Astrocyte (in vitro differentiated cells and primary cell): ENCODE measurements around the gene CHST7. TPM values are rescaled to one million over a fixed set of nuclear protein-coding genes. Genes with fewer than 3 reads are reported as not detected.

ENCODE experiments used
- DNase-seq: peaks from one replicate; pipeline ENCODE4 v3.0.0-alpha.2; 2010; ENCODE audit warnings: low read depth
- FAIRE-seq: peaks from 2 replicates; lab custom pipeline; 2011; peaks lifted over from hg19 to GRCh38; lab: Jason Lieb, UNC
- H2AFZ ChIP-seq: 2 replicates; pipeline ENCODE4 v1.6.0; 2012; ENCODE audit warnings: low read depth, low read length, inconsistent platforms
- H3K27ac ChIP-seq: 2 replicates; pipeline ENCODE4 v1.5.1; 2011; ENCODE audit warnings: low read depth, low read length, inconsistent platforms
- H3K27me3 ChIP-seq: 2 replicates; pipeline ENCODE4 v1.6.0; 2011; ENCODE audit warnings: low read length, inconsistent platforms; ENCODE audit not compliant: insufficient read depth
- H3K36me3 ChIP-seq: 2 replicates; pipeline ENCODE4 v1.5.1; 2011; ENCODE audit warnings: low read length, inconsistent platforms; ENCODE audit not compliant: insufficient read depth
- H3K4me1 ChIP-seq: 2 replicates; pipeline ENCODE4 v1.5.1; 2011; ENCODE audit warnings: low read length, inconsistent platforms; ENCODE audit not compliant: insufficient read depth
- H3K4me2 ChIP-seq: 2 replicates; pipeline ENCODE4 v1.6.0; 2012; ENCODE audit warnings: low read length, inconsistent platforms
- H3K4me3 ChIP-seq: 2 replicates; pipeline ENCODE4 v1.5.1; 2011; ENCODE audit warnings: low read depth, mild to moderate bottlenecking, low read length, inconsistent platforms; ENCODE audit not compliant: insufficient read depth
- H3K79me2 ChIP-seq: 2 replicates; pipeline ENCODE4 v1.6.0; 2012; ENCODE audit warnings: mild to moderate bottlenecking, low read length, inconsistent platforms; ENCODE audit not compliant: insufficient read depth
- H3K9ac ChIP-seq: 2 replicates; pipeline ENCODE4 v1.6.0; 2012; ENCODE audit warnings: mild to moderate bottlenecking, low read length, inconsistent platforms
- H3K9me3 ChIP-seq: 2 replicates; pipeline ENCODE4 v1.5.1; 2012; ENCODE audit warnings: low read depth, mild to moderate bottlenecking, low read length, inconsistent platforms; ENCODE audit not compliant: insufficient read depth
- H4K20me1 ChIP-seq: 2 replicates; pipeline ENCODE4 v1.6.0; 2012; ENCODE audit warnings: low read length, inconsistent platforms; ENCODE audit not compliant: insufficient read depth
- H3K27ac Mint-ChIP-seq: one replicate; pipeline ENCODE4 v1.8.0; 2021; ENCODE audit warnings: mild to moderate bottlenecking, mixed read lengths; ENCODE audit not compliant: unreplicated experiment
- H3K27me3 Mint-ChIP-seq: one replicate; pipeline ENCODE4 v1.8.0; 2021; ENCODE audit warnings: low read depth, mixed read lengths; ENCODE audit not compliant: unreplicated experiment
- H3K36me3 Mint-ChIP-seq: one replicate; pipeline ENCODE4 v1.8.0; 2021; ENCODE audit warnings: low read depth, mixed read lengths; ENCODE audit not compliant: unreplicated experiment
- H3K4me1 Mint-ChIP-seq: one replicate; pipeline ENCODE4 v1.8.0; 2021; ENCODE audit warnings: low read depth, mixed read lengths; ENCODE audit not compliant: unreplicated experiment
- H3K4me3 Mint-ChIP-seq: one replicate; pipeline ENCODE4 v1.8.0; 2021; ENCODE audit warnings: mild to moderate bottlenecking, moderate library complexity, mixed read lengths; ENCODE audit not compliant: unreplicated experiment
- H3K9me3 Mint-ChIP-seq: one replicate; pipeline ENCODE4 v1.8.0; 2021; ENCODE audit warnings: mild to moderate bottlenecking, mixed read lengths; ENCODE audit not compliant: unreplicated experiment
- EZH2 ChIP-seq: IDR thresholded peaks from 2 replicates; pipeline ENCODE4 v1.6.1; 2012; ENCODE audit warnings: mild to moderate bottlenecking, low read length, inconsistent platforms; ENCODE audit not compliant: insufficient read depth
- total RNA-seq: library from RNA; stranded (reverse); gene quantifications from 2 replicates; pipeline ENCODE4 v1.2.1, GENCODE V29; 2021
- TF ChIP-seq, protein P1 (sequence below): IDR thresholded peaks from 2 replicates; pipeline ENCODE4 v1.5.1; 2011; ENCODE audit warnings: low read depth, mild to moderate bottlenecking, inconsistent platforms, low read length, moderate library complexity; ENCODE audit not compliant: insufficient read depth

CHST7 gene
- total RNA-seq, 1 donor from 2014 or later, result 15.4 TPM

DNA sequence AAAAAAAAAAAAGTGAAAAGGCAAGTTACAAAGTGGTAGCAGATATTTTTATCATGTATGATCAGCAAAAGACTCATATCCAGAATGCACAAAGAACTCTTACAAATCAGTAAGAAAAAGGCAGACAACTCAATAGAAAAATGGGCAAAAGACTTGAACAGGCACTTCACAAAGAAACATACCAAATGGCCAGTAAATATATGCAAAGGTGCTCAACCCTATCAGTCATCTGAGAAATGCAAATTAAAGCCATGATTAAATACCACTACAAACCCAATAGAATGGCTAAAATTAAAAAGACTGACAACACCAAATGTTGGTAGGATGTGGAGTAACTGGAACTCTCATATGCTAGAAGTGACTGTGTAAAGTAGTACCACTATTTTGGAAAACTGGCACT, 45.4 kb downstream of the CHST7 start:
- Mint-ChIP-seq H3K4me3 (no peak overlapping the region), H3K9me3 (no peaks in the 10 kb centered on the region), H3K27ac (no peak overlapping the region), H3K27me3 (no peaks in the 10 kb centered on the region), H3K4me1 (no peaks in the 10 kb centered on the region), H3K36me3 (peaks cover 2% of the 10 kb centered on the region)
- Histone ChIP-seq H3K4me3 (no peak overlapping the region), H3K4me2 (no peak overlapping the region), H2AFZ (no peak overlapping the region), H4K20me1 (no peaks in the 10 kb centered on the region), H3K4me1 (no peaks in the 10 kb centered on the region), H3K9ac (no peak overlapping the region), H3K27me3 (no peaks in the 10 kb centered on the region), H3K9me3 (no peaks in the 10 kb centered on the region), H3K36me3 (no peaks in the 10 kb centered on the region), H3K27ac (no peak overlapping the region), H3K79me2 (no peaks in the 10 kb centered on the region)
- no peak for TF ChIP-seq EZH2
- TF ChIP-seq, protein P1, sequence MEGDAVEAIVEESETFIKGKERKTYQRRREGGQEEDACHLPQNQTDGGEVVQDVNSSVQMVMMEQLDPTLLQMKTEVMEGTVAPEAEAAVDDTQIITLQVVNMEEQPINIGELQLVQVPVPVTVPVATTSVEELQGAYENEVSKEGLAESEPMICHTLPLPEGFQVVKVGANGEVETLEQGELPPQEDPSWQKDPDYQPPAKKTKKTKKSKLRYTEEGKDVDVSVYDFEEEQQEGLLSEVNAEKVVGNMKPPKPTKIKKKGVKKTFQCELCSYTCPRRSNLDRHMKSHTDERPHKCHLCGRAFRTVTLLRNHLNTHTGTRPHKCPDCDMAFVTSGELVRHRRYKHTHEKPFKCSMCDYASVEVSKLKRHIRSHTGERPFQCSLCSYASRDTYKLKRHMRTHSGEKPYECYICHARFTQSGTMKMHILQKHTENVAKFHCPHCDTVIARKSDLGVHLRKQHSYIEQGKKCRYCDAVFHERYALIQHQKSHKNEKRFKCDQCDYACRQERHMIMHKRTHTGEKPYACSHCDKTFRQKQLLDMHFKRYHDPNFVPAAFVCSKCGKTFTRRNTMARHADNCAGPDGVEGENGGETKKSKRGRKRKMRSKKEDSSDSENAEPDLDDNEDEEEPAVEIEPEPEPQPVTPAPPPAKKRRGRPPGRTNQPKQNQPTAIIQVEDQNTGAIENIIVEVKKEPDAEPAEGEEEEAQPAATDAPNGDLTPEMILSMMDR, result no peak
- no peak for DNase-seq
- FAIRE-seq, result peak; percentile 92

DNA sequence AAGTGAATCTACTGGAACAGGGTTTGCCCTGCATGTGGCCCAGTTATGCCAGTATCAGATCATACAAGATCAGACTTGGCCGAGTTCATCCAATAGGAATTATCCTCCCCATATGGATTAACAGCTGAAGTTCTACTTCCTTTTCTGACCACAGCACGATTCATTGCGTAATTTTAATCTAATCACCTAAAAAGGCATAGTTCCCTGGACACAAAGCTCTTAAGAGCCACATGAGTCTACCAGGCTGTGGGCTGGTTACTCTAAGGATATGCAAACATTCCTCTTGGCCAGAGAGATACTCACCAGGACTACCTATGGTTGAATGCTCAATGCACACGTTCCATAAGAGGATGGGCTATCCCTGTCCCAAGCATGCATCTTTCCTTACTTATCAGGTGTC, 46.9 kb downstream of the CHST7 start:
- TF ChIP-seq, protein P1, result no peak
- no peak for TF ChIP-seq EZH2
- H3K27me3 Mint-ChIP-seq, result no peaks in the 10 kb centered on the region
- FAIRE-seq (no peak), DNase-seq (no peak)
- Histone ChIP-seq H3K4me2 (no peak overlapping the region), H3K27me3 (no peaks in the 10 kb centered on the region), H3K4me3 (no peak overlapping the region), H3K79me2 (no peaks in the 10 kb centered on the region), H3K4me1 (no peaks in the 10 kb centered on the region), H3K9me3 (no peaks in the 10 kb centered on the region), H3K27ac (no peak overlapping the region), H4K20me1 (no peaks in the 10 kb centered on the region), H3K9ac (no peak overlapping the region), H2AFZ (no peak overlapping the region), H3K36me3 (no peaks in the 10 kb centered on the region)
- H3K4me3 Mint-ChIP-seq, result no peak overlapping the region
- no peaks in the 10 kb centered on the region for H3K9me3 Mint-ChIP-seq
- H3K27ac Mint-ChIP-seq, result no peak overlapping the region
- H3K36me3 Mint-ChIP-seq, result peaks cover 2% of the 10 kb centered on the region
- no peaks in the 10 kb centered on the region for H3K4me1 Mint-ChIP-seq

DNA sequence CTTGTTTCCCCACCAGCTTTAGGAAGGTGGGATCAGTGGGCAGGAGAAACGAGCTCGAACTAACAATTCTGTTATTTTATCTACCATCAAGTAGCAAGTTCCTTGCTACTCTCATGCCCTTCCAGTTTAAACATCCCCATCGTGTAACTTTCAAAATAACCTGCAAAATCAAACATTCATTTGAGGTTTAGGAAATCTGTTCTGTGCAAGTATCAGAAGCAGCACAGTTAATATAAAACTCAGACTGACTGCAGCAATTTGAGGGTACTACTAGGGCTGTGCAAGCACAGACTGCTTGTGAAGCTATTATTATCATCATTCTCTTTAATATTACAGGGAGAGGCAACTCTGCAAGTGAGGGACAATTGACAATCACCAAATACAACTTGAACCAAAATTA, 48.0 kb downstream of the CHST7 start:
- H3K4me3 Mint-ChIP-seq, result no peak overlapping the region
- no peak overlapping the region for H3K4me2 ChIP-seq
- H3K27ac Mint-ChIP-seq, result no peak overlapping the region
- H3K36me3 Mint-ChIP-seq, result peaks cover 2% of the 10 kb centered on the region
- H3K4me1 ChIP-seq, result no peaks in the 10 kb centered on the region
- TF ChIP-seq, protein P1, result no peak
- no peak for TF ChIP-seq EZH2
- H3K27ac ChIP-seq, result no peak overlapping the region
- no peaks in the 10 kb centered on the region for H3K79me2 ChIP-seq
- FAIRE-seq (no peak), DNase-seq (no peak)
- no peaks in the 10 kb centered on the region for H3K27me3 ChIP-seq
- H2AFZ ChIP-seq, result no peak overlapping the region
- no peaks in the 10 kb centered on the region for H4K20me1 ChIP-seq
- H3K4me3 ChIP-seq, result no peak overlapping the region
- no peak overlapping the region for H3K9ac ChIP-seq
- no peaks in the 10 kb centered on the region for H3K36me3 ChIP-seq
- H3K9me3 ChIP-seq, result no peaks in the 10 kb centered on the region
- no peaks in the 10 kb centered on the region for H3K27me3 Mint-ChIP-seq
- H3K9me3 Mint-ChIP-seq, result no peaks in the 10 kb centered on the region
- no peaks in the 10 kb centered on the region for H3K4me1 Mint-ChIP-seq
